SKM-1 treated with dmso at 0.1 percent for 144 hours (cell line): Measurements from ENCODE around the gene NKD1.

Experiments
- DNase-seq: peaks from one replicate; lab custom pipeline; 2025; ENCODE audit not compliant: unreplicated experiment; lab: John Stamatoyannopoulos, UW

NKD1 gene

DNA sequence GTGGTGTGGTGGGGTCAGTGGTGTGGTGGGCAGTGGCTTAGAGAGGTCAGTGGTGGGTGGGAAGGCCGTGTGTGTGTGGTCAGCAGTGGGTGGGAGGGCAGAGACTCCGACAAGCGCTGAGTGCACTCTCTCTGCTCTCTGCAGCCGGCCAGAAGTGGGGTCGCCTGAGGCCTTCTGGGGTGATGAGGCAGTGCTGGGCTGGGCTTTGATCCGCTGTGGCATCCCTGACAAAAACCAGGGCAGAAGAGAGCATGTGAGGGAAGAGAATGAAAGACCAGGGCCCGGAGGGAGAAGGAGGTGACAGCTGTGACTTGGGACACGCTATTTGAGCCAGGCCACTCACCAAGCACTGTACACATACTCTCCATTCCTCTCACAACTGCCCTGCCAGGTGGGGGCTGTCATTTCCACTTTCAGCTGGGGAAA lies 50.8 kb downstream of the NKD1 start:
- DNase-seq: no peak

DNA sequence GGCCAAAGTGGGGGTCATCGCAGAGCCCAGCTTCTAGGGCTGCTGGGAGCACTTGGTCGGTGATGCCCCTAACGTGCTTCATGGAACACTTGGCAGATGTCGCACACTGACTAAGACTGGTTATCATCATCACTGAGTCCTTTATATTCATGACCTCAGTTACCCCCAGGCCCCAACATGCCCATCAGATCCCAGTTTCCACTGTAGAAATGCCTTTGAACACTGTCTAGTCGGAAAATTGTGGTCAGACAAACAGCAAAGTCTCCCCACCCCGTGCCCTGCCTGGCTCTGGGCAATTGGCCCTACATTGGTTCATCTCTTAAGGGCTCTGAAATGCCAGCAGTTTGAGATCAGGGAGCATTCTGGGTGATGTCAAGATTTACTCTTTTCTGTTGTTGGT lies 51.3 kb downstream of the NKD1 start:
- DNase-seq: no peak

DNA sequence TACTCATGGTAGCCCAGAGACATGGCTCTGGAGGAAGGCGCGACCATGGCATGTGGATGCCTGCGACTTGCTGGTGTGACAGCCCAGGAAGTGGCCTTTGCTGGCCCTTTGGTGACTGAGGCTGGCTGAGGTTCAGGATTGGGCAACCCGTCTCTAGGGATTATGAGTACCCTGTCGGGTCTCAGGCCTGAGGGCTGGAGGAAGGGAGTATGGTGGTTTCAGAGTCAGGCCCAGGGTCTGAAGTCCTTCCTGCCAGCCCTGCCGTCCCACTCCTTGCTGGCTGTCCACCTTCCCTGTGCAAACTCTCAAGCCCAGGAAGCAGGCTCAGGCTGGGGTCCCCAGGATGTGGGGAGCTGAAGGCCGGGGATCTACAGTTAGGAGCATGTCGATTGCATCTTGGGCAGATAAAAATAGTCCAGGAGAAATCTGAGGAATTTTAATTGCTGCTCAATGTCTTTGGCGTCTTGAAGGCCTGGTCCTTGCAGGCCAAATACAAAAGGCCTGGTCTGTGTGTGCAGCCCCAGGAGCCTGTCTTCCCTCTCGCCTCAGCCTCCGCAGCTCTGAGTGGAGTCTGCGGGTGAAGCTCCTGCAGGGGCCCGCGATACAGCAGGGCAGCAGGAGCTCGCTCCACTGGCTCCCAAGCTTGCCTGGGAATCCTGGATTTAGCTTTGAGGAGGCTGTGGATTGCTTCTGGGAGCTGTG lies 52.5 kb downstream of the NKD1 start:
- peak; percentile 26 for DNase-seq

- DNase-seq: no peak
Observed at GRCh38 chr16:50601341-50601740, 53.1 kb downstream of the NKD1 start.

DNA sequence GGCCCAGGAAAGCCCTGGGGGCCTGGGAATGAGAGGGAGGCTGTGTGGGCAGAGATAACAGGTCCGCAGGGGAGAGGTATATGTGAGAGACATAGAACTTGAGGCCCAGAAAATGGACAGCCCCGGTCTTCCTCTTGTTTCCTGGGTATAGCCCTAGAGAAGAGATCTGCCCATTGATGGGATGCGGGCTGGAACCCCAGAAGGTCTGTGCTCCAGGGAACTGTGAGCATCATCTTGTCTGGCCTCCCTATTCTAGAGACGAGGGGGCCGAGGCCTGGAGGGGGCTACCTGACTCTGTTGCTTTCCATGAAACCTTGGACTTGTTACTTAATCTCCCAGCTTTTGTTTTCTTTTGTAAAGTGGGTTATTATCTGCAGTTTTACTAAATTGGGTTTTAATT lies 53.9 kb downstream of the NKD1 start:
- DNase-seq: no peak

DNA sequence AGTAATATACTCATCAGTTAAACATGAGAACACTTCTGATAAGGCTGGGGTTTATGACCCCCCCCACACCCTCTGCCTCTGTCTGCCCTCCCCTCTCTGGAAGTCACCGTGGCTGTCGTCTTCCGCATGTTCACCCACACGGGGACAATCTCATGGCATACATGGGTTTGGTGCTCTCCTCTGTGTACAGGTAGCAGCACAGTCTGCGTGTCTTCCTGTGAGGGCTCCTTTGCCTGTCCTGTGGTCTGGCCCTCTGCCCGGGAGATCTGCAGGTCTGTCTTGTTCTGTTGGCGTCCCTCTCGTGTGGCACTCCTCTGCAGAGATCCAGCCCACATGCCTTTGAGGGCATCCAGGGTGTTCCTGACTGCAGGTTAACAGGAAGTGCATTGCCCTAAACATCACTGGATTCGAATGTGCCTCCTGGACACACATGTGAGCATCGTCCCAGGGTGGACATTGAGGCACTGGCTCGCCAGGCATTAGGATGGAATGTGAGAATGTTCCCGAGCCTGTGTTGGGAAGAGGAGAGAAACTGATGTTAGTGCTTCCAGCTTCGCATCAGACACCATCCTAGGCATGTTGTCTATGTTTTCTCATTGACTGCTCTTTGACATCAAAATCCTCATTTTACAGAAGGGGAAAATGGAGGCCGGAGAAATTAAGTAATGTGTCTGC lies 54.5 kb downstream of the NKD1 start:
- no peak for DNase-seq

GRCh38 chr16:50603206-50604064 lies 55.2 kb downstream of the NKD1 start:
- no peak for DNase-seq

DNA sequence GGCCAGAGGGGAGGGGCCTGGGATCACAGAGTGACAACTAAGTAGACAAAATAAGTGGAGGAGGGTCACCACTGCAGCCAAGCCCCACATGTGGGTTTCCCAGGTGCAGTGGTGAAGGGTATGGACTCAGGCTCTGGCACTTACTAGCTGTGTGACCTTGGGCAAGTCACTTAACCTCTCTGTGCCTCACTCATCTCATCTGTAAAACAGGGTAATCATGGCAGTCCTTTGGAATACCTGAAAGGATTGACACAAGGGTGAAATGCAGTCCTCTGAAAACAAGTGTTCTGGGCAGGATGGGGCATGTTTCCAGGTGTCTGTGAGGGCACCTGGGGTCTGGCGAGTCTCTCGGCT lies 55.8 kb downstream of the NKD1 start:
- no peak for DNase-seq

DNA sequence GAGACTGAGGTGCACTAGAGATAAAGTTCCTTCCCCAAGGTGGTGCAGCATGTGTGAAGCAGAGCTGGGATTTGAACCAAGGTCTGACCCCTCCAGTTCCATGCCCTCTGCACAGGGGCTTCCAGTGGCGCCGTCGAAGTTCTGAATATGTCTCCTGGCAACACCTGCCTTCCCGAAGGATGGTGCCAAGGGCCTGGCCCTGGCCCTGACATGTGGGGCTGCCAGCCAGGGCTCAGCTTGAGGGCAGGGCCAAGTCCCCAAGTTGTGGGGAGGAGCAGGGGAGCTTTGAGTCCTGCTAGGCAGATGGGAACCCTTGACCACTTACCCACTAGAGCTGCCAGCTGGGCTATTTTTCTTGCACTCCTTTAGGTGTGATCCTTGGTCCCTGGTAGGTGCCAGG lies 56.4 kb downstream of the NKD1 start:
- DNase-seq: no peak

DNA sequence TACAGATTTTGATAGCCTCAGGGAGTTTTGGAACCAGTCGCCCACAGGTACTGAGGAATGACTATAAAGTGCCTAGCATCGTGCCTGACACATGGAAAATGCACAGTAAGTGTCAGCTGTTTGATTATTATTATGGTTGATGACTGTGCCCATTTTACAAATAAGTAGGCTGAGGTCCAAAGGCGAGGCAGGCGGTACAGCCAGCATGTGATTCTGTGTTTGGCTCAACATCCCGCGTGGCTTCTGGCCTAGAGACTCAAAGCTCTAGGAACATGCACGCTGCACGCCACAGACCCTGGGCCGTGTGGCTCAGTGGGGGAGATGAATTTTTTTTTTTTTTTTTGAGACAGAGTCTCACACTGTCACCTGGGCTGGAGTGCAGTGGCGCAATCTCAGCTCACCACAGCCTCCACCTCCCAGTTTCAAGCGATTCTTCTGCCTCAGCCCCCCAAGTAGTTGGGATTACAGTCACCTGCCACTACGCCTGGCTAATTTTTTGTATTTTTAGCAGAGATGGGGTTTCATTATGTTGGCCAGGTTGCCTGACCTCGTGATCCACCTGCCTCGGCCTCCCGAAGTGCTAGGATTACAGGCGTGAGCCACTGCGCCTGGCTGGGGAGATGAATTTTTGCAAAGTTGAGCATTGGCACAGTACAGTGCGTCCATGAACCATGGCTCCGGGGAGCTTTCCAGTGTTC lies 57.7 kb downstream of the NKD1 start:
- no peak for DNase-seq

DNA sequence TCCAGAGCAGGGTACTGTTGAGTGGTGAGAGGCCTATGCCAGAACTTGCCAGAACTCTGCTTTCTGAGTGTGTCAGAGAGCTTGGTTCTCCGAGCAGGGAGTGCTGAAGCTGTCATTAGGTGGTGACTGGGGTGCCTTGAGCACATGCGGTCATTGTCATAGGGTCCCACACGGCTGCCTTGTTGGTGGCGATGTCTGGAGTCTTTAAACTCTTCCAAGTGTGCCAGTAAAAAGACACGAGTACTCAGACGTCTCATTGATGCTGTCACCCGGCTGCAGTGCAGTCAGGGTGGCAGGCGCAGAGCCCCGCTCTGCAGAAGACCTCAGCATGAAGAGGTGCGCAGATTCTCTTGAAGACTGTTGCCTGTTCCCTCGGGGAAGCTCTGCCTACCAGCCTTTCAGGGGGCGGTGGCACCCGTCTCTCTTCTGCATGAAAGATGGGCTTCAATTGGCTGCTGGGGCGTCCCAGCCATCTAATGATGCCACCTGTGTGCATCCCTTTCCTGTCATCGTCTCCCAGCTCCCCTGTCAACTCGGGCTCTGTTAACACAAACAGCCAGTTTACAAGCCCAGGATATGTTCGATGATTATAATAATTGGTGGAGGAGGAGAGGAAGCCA lies 58.3 kb downstream of the NKD1 start:
- DNase-seq: no peak

DNA sequence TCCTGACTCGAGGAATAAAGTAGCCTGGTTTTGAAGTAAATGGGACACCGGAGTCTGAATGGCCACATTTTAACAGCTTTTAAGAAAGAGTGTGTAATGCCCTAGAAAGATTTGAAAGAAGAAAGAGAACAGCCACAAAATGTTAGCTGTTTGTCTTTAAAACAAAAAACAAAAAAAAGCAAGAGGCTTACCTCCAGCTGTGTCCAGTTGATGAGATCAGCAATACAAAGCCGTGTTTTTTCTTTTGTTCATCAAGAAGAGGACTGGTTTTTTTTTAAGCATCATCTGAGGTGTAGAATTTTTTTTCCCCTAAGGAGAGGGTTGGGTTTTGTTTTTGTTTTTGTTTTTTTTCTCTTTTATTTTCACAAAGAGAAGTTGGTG lies 58.8 kb downstream of the NKD1 start:
- no peak for DNase-seq

- DNase-seq: no peak
Observed at GRCh38 chr16:50607447-50607846, 59.3 kb downstream of the NKD1 start.

DNA sequence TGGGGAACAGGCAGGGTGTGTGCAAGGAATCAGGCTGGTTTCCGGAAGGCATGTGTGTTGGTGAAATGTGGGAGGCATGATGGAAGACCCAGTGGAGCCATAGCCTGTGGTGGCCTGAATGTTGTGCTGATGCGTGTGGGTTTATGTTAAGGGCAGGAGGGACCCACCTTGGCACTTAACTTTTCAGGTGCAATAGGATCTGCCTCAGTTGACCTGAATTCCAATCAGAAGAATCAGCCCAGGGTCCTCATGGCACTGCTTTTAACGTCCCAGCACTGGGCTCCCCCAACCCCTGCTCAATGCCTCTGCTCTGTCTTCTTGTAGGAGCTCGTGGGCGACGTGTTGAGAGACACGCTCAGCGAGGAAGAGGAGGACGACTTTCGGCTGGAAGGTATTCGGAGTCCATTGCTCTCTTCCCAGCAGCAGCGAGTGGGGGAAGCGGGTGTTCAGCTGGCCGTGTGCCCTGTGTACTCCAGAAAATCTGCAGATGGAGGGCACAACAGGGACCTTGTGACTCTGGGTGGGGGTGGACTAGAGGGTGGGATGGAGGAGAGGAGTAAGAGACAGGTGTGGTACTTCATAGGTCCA lies 59.9 kb downstream of the NKD1 start:
- no peak for DNase-seq

GRCh38 chr16:50609049-50609448 lies 60.9 kb downstream of the NKD1 start:
- no peak for DNase-seq

GRCh38 chr16:50609471-50609870 lies 61.3 kb downstream of the NKD1 start:
- DNase-seq: no peak

DNA sequence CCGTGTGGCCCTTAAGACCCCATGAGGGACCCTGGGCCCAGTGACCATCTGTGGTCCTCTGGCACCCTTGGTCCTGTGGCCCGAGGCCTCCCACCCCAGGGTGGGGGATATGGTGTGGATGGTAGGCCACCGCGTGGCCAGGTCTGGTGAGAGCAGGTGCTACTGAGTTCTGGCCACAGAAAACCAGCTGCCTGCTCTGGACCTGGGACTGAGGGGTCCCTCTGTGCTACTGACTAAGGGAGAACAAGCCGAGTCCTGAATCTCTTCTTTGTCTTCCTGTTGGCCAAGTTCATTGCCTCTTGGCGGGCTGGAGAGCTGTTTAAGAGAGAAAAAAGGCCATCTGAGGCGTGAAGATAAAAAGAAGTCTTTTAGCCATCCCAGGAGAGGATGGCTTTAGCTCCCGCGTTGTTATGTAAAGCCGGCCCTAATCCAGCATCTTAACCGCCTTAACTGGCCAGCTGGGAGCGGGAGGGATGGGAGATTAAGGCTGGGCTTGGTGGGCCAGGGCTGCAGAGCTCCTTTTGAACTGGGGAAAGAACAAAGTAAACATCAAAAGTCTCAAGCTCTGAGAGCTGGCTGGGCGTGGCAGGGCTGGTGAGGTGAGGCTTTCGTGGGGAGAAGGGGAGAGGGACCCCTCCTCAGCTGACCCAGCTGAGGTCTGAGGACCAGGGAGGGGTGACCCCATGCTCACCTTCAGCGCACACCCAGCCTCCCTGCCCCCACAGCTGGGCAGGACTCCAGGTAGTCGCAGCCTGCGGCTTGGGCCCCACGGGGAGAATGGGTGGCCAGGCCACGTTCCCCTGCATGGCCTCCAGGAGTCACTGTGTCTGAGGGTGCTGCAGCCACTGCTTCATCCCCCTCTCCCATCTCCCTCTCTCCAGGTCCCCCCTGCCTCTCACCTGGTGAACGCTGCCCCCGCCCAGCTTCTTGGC lies 62.4 kb downstream of the NKD1 start:
- no peak for DNase-seq

GRCh38 chr16:50611332-50611934 lies 63.2 kb downstream of the NKD1 start:
- DNase-seq: peak; percentile 78
